Subcutaneous adipose tissue (tissue), 4 donors: ENCODE data around the gene ELOB. TPM values are rescaled to one million over a fixed set of nuclear protein-coding genes. Genes with fewer than 3 reads are reported as not detected.

Experiments
- CTCF ChIP-seq: fragments of 450-650 bp; IDR thresholded peaks from one replicate; pipeline ENCODE4 v1.5.1; 2016; ENCODE audit warnings: low read depth, mild to moderate bottlenecking, control low read depth, antibody characterized with exemption, moderate library complexity
- total RNA-seq, 4 donors: library from RNA; depleted of rRNA; stranded (reverse); fragments of >200 nt; gene quantifications; one replicate each; pipeline ENCODE4 v1.1.0, GENCODE V29; 2016

The ELOB gene
- total RNA-seq, 4 donors from 2014 or later: 264 to 371 (median 280) TPM

- TF ChIP-seq CTCF: no peak
Measured at GRCh38 chr16:2741168-2741567, 35.9 kb downstream of the ELOB start.

DNA sequence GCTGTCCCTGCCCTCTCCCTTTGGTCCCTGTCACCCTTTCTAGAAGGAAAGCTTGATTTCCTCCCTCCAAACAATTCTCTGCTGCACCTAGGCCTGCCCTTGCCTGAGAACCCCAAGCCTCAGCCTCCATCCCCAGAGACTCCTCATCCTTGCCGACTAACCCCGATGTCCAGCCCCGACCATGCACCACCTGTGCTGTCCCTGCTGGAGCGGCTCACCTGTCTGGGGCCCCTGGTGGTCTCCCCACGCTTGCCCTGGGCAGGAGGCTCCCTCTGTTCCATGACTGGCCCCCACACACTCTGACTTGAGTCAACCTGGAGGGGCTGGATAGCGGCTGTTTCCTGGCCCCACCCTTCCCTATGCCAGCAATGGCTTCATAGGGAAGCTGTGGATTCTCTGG, 36.6 kb downstream of the ELOB start:
- no peak for TF ChIP-seq CTCF

- TF ChIP-seq CTCF: no peak
Measured at GRCh38 chr16:2739625-2740430, 37.3 kb downstream of the ELOB start.

DNA sequence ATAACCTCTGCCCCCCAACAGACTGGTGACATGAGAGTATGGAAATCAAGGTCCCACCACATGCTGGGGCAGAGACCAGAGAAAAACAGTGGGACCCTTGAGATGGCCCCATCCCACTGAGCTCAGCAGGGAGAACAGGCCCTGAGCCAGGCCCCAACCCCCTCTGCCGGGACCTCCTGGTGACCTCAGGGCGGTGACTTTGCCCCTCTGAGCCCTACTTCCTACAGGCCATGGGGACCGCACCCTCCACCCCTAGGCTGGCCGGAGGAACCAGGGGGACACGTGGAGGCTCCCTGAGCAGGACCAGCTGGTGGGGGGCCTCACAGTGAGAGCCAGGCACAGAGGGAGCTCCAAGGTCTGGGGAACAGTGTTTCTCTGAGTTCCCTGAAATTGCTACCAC, 38.5 kb downstream of the ELOB start:
- TF ChIP-seq CTCF: no peak

DNA sequence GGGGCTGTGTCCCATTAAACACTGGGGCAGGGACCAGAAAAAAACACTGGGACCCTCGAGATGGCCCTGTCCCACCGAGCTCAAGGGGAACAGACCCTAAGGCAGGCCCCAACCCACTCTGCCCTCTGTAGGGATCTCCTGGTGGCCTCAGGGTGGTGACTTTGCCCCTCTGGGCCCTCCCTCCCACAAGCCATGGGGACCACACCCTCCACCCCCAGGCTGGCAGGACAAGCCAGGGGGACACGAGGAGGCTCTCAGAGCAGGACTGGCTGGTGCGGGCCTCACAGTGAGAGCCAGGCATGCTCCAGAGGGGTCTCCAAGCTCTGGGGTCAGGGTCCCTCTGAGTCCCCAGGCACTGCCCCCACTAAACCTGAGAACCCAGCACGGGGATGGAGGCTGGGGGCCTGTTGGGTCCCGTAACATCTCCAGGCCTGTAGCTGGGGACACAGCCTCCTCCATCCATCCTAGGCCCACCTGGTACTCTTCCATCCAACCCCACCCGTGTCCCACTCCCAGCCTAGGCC, 39.1 kb downstream of the ELOB start:
- TF ChIP-seq CTCF: no peak

DNA sequence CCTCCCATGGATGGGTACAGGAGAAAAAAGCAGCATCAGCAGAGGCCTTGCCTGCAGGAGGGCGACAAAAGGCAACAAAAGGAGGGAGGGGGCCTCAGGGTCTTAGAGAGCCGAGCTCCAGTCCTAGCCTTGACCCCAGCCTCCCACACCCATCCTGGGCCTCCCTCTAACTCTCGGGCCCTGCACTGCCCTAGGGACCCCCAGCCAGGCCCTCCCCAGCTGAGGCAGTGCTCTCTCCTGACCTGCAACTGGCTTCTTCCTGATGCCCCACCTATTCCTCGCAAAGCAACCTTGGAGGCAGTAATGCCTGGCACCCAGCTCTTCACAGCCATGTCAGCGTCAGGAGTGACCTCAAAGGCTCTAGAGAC, 39.9 kb downstream of the ELOB start:
- no peak for TF ChIP-seq CTCF

- TF ChIP-seq CTCF: no peak
Measured at GRCh38 chr16:2736476-2737237, 40.4 kb downstream of the ELOB start.
